Skeletal muscle tissue (tissue), 4 donors: ENCODE measurements around the gene SEZ6. TPM values are rescaled to one million over a fixed set of nuclear protein-coding genes. Genes with fewer than 3 reads are reported as not detected.

Source experiments
- H3K27ac ChIP-seq: one replicate; pipeline ENCODE4 v1.7.0; 2013; ENCODE audit warnings: mild to moderate bottlenecking, low read depth, low read length, inconsistent platforms
- H3K27me3 ChIP-seq, 3 donors: one replicate each; pipeline ENCODE4 v1.7.0; 2013; ENCODE audit warnings: low read length in 3 of 3; ENCODE audit not compliant: control insufficient read depth in 3 of 3, insufficient read depth in 3 of 3
- H3K36me3 ChIP-seq, 3 donors: one replicate each; pipeline ENCODE4 v1.7.0; 2013; ENCODE audit warnings: low read length in 3 of 3; ENCODE audit not compliant: control insufficient read depth in 3 of 3, insufficient read depth in 3 of 3
- H3K4me1 ChIP-seq, 3 donors: one replicate each; pipeline ENCODE4 v1.7.0; 2013; ENCODE audit warnings: low read length in 3 of 3, mild to moderate bottlenecking in 3 of 3; ENCODE audit not compliant: control insufficient read depth in 3 of 3, insufficient read depth in 3 of 3
- H3K4me3 ChIP-seq, 3 donors: one replicate each; pipeline ENCODE4 v1.7.0; 2013; ENCODE audit warnings: low read length in 3 of 3
- H3K9ac ChIP-seq, 3 donors: one replicate each; pipeline ENCODE4 v1.7.0; 2013; ENCODE audit warnings: low read length in 3 of 3, mild to moderate bottlenecking in 3 of 3, moderate library complexity in 2 of 3, low read depth in 1 of 3
- H3K9me3 ChIP-seq, 3 donors: one replicate each; pipeline ENCODE4 v1.7.0; 2013; ENCODE audit warnings: low read length in 3 of 3; ENCODE audit not compliant: control insufficient read depth in 3 of 3
- total RNA-seq: library from RNA; depleted of rRNA; stranded (reverse); fragments of >200 nt; gene quantifications from one replicate; pipeline ENCODE4 v1.2.3, GENCODE V29; 2014
- donor health status: Osteomylitis.

SEZ6 gene
- total RNA-seq, 1 donor from 2014 or later, result not detected

DNA sequence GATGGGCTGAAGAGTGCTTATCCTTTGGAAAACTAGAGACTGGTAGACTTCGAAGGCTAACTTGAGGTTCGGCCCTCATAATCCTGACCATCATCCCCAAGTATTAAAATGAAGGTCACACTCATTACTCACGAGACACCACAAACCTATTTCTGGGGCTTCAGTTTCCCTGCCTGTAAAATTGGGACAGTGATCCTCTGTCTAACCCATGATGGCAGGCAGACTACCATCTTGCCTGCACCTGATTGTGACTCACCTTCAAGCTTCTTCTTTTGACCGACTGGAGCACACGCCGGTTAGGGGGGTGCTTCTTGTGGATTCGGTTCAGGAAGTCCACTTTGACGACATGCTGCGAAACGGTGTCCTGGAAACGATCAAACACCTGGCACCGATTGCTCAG is 88.8 kb downstream of the SEZ6 start:
- Histone ChIP-seq H3K4me3 (no peak overlapping the region), H3K27me3 (no peaks in the 10 kb centered on the region), H3K4me1 (peaks cover 8 to 14% (median 12%) of the 10 kb centered on the region in 3 donors), H3K9ac (peak overlapping the region in 1 of 3 donors; percentile 40), H3K36me3 (peaks cover 65 to 83% (median 80%) of the 10 kb centered on the region in 3 donors), H3K9me3 (no peaks in the 10 kb centered on the region), H3K27ac (no peak overlapping the region)

- Histone ChIP-seq H3K4me3 (no peak overlapping the region), H3K9me3 (no peaks in the 10 kb centered on the region), H3K36me3 (peaks cover 71 to 84% (median 80%) of the 10 kb centered on the region in 3 donors), H3K4me1 (peaks cover 8 to 14% (median 12%) of the 10 kb centered on the region in 3 donors), H3K27ac (peak overlapping the region; percentile 29), H3K27me3 (no peaks in the 10 kb centered on the region), H3K9ac (no peak overlapping the region)
Measured at GRCh38 chr17:28916302-28916934, 89.4 kb downstream of the SEZ6 start.

- Histone ChIP-seq H3K36me3 (peaks cover 87 to 93% (median 89%) of the 10 kb centered on the region in 3 donors), H3K4me3 (no peak overlapping the region), H3K9ac (no peak overlapping the region), H3K4me1 (peaks cover 17 to 26% (median 20%) of the 10 kb centered on the region in 3 donors), H3K9me3 (no peaks in the 10 kb centered on the region), H3K27me3 (no peaks in the 10 kb centered on the region), H3K27ac (no peak overlapping the region)
Measured at GRCh38 chr17:28912938-28913333, 92.9 kb downstream of the SEZ6 start.

GRCh38 chr17:28912281-28912937 is 93.4 kb downstream of the SEZ6 start:
- Histone ChIP-seq H3K4me1 (peaks cover 15 to 23% (median 15%) of the 10 kb centered on the region in 3 donors), H3K27me3 (no peaks in the 10 kb centered on the region), H3K9me3 (no peaks in the 10 kb centered on the region), H3K36me3 (peaks cover 87 to 94% (median 88%) of the 10 kb centered on the region in 3 donors), H3K9ac (no peak overlapping the region), H3K27ac (no peak overlapping the region), H3K4me3 (no peak overlapping the region)

- peaks cover 85 to 93% (median 88%) of the 10 kb centered on the region in 3 donors for H3K36me3 ChIP-seq
- H3K9ac ChIP-seq, result peak overlapping the region in 1 of 3 donors; percentile 3
- H3K27me3 ChIP-seq, result no peaks in the 10 kb centered on the region
- H3K27ac ChIP-seq, result no peak overlapping the region
- no peak overlapping the region for H3K4me3 ChIP-seq
- H3K4me1 ChIP-seq, result peaks cover 8 to 14% (median 10%) of the 10 kb centered on the region in 3 donors
- H3K9me3 ChIP-seq, result no peaks in the 10 kb centered on the region
Measured at GRCh38 chr17:28911411-28912045, 94.3 kb downstream of the SEZ6 start.

GRCh38 chr17:28910534-28910933 is 95.3 kb downstream of the SEZ6 start:
- peaks cover 85 to 90% (median 86%) of the 10 kb centered on the region in 3 donors for H3K36me3 ChIP-seq
- H3K4me1 ChIP-seq, result peaks cover 8 to 12% (median 10%) of the 10 kb centered on the region in 3 donors
- no peak overlapping the region for H3K9ac ChIP-seq
- no peak overlapping the region for H3K4me3 ChIP-seq
- H3K9me3 ChIP-seq, result no peaks in the 10 kb centered on the region
- H3K27me3 ChIP-seq, result no peaks in the 10 kb centered on the region
- no peak overlapping the region for H3K27ac ChIP-seq

DNA sequence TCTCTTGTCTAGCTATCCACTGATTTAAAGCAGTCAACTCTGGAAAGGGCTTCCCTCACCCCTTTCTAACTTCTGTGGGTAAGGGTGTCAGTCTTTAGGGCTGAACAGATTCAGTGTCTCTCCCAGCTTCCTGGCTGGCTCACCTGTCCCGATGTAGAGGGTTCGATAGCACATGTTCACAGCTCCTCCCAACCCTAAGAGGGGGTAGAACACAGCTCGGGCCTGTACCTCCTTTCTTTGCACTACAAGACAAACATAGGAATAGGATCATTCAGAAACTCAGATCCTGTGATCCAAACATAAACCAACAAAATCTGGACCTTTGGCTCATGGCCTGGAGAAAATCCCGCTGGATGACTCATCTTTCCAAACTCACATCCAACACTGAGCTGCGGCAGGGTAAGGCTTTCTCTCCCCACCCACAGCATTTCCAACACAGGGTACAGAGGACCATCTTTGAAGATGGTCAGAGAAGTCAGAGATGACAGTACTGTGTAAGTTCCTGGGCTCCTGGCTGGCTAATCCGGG is 97.1 kb downstream of the SEZ6 start:
- Histone ChIP-seq H3K27ac (peak overlapping the region; percentile 69), H3K36me3 (peaks cover 70 to 76% (median 76%) of the 10 kb centered on the region in 3 donors), H3K9me3 (no peaks in the 10 kb centered on the region), H3K4me1 (peaks cover 9 to 14% (median 10%) of the 10 kb centered on the region in 3 donors), H3K27me3 (no peaks in the 10 kb centered on the region), H3K4me3 (no peak overlapping the region), H3K9ac (peak overlapping the region in 2 of 3 donors; percentile 3 to 51)

DNA sequence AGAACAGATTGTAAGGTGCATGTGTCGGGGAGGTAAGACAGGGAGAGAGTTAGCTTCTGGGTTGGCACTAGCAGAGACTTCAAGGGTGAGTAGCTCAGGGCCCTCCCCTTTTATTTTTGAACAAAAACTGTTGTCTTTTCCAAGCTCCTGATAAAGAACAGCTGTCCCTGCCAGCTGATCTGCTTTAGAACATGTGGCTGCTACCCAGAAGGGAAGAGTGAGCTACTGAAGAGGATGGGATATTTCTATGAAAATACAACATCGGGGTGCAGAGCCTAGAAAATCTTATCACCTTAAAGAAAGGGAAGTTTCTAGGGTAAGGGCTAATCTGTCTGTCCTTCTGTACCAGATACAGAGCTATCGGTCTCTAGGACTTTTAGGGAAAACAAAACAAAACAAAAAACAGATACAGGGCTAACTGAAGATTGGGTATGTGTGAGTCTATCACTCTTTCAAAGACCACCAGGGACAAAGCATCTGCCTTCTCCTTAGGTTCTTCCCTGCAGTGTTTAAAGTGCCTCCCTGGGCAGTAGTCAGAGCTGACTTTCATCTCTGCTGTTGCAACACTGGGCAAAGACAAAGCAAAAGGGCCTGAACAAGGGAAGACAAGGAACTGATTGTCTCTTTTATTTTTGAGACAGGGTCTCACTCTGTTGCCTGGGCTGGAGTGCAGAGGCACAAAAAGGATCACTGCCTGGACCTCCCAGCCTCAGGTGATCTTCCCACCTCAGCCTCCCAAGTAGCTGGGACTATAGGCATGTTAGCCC is 97.9 kb downstream of the SEZ6 start:
- no peaks in the 10 kb centered on the region for H3K9me3 ChIP-seq
- H3K4me1 ChIP-seq, result peaks cover 15 to 22% (median 15%) of the 10 kb centered on the region in 3 donors
- peaks cover 62 to 68% (median 67%) of the 10 kb centered on the region in 3 donors for H3K36me3 ChIP-seq
- no peak overlapping the region for H3K4me3 ChIP-seq
- H3K27me3 ChIP-seq, result no peaks in the 10 kb centered on the region
- H3K9ac ChIP-seq, result peak overlapping the region in 1 of 3 donors; percentile 40
- peak overlapping the region; percentile 69 for H3K27ac ChIP-seq

- H3K36me3 ChIP-seq, result peaks cover 52 to 57% (median 57%) of the 10 kb centered on the region in 3 donors
Measured at GRCh38 chr17:28906706-28907438, 99.0 kb downstream of the SEZ6 start.

More at GRCh38 chr17:28906706-28907438, 99.0 kb downstream of the SEZ6 start:
- H3K27me3 ChIP-seq, result no peaks in the 10 kb centered on the region
- H3K4me3 ChIP-seq, result no peak overlapping the region
- H3K27ac ChIP-seq, result no peak overlapping the region
- H3K9ac ChIP-seq, result no peak overlapping the region
- peaks cover 18 to 28% (median 22%) of the 10 kb centered on the region in 3 donors for H3K4me1 ChIP-seq
- H3K9me3 ChIP-seq, result no peaks in the 10 kb centered on the region
